SW 1271 (cell line): Measurements from ENCODE around the gene CRIP1.
A peak's percentile ranks its signal among the peaks of the same experiment; 100 is the strongest.

Source experiments
- DNase-seq, 2 experiments: peaks; one replicate each; lab custom pipeline; 2025; lab: John Stamatoyannopoulos, UW

Gene CRIP1

GRCh38 chr14:105480807-105481801 lies 5.6 kb upstream of the CRIP1 start:
- peak; percentile 85 to 88 for DNase-seq

- peak; percentile 93 to 95 for DNase-seq
Observed at GRCh38 chr14:105481886-105482457, 4.7 kb upstream of the CRIP1 start.

GRCh38 chr14:105482486-105483110 lies 4.1 kb upstream of the CRIP1 start:
- DNase-seq = no peak

- no peak for DNase-seq
Observed at GRCh38 chr14:105483300-105484068, 3.2 kb upstream of the CRIP1 start.

- peak in 1 of 2 experiments; percentile 24 for DNase-seq
Observed at GRCh38 chr14:105484069-105484996, 2.4 kb upstream of the CRIP1 start.

- DNase-seq = no peak
Observed at GRCh38 chr14:105484997-105485393, 1.7 kb upstream of the CRIP1 start.

GRCh38 chr14:105485739-105486162 lies 935 bp upstream of the CRIP1 start:
- DNase-seq = peak in 1 of 2 experiments; percentile 22

GRCh38 chr14:105486974-105487448 lies 325 bp downstream of the CRIP1 start:
- no peak for DNase-seq

- DNase-seq = no peak
Observed at GRCh38 chr14:105487449-105487985, 831 bp downstream of the CRIP1 start.

GRCh38 chr14:105487986-105488777 lies 1.5 kb downstream of the CRIP1 start:
- no peak for DNase-seq

GRCh38 chr14:105488781-105489541 lies 2.3 kb downstream of the CRIP1 start:
- DNase-seq = no peak

- peak; percentile 75 to 86 for DNase-seq
Observed at GRCh38 chr14:105489542-105490266, 3.0 kb downstream of the CRIP1 start.

- no peak for DNase-seq
Observed at GRCh38 chr14:105490267-105490571, 3.5 kb downstream of the CRIP1 start.

- peak; percentile 99 for DNase-seq
Observed at GRCh38 chr14:105490572-105491365, 4.1 kb downstream of the CRIP1 start, which contains the start of gene TEDC1. Gene TEDC1 (plus strand): TSS chr14:105491246. CDS start chr14:105491376, 130 bp downstream.

GRCh38 chr14:105491366-105491973 lies 4.8 kb downstream of the CRIP1 start:
- peak; percentile 40 to 70 for DNase-seq

GRCh38 chr14:105492031-105492970 lies 5.6 kb downstream of the CRIP1 start:
- no peak for DNase-seq
